H1 (cell line): Measurements from ENCODE around the gene CENPC. TPM values are rescaled to one million over a fixed set of nuclear protein-coding genes. Genes with fewer than 3 reads are reported as not detected.

ENCODE experiments used
- ASH2L ChIP-seq: fragments of 200-600, 300-600 bp; sonication (generic); IDR thresholded peaks from one replicate; pipeline ENCODE4 v1.7.1; 2017; ENCODE audit warnings: low read length
- EZH2 ChIP-seq: fragments of 200-600 bp; sonication (generic); IDR thresholded peaks from 2 replicates; pipeline ENCODE4 v1.7.1; 2012; ENCODE audit warnings: low read depth, mild to moderate bottlenecking, moderate library complexity, low read length, inconsistent platforms; ENCODE audit not compliant: severe bottlenecking
- FOSL1 ChIP-seq: IDR thresholded peaks from 2 replicates; pipeline ENCODE4 v1.6.1; 2011; ENCODE audit warnings: mild to moderate bottlenecking, low read depth, low read length, moderate library complexity; ENCODE audit not compliant: insufficient read depth
- RFX5 ChIP-seq: IDR thresholded peaks from 2 replicates; pipeline ENCODE4 v1.6.1; 2011; ENCODE audit warnings: low read depth, low read length, improper control_type of control experiment, borderline replicate concordance
- polyA plus RNA-seq, 7 experiments: library from polyadenylated mRNA; depleted of rRNA in 3 of 7; stranded (reverse) in 5 of 7; unstranded in 2 of 7; fragments of >200 nt in 5 of 7; fragments of 200-250 nt in 2 of 7; gene quantifications; 1 replicate in 5 of 7; 2 replicates in 1 of 7; 4 replicates in 1 of 7; pipeline versions ENCODE4 v1.2.1 to v1.2.3, GENCODE V29; 2011 to 2013; ENCODE audit warnings: missing spikeins in 2 of 7, mixed read lengths in 2 of 7
- total RNA-seq: library from RNA; stranded (reverse); fragmentation: NEBNext Ultra II Directional; extraction: Animal tissue kit (Norgen Biotek cat#: 25700); gene quantifications from 2 replicates; pipeline ENCODE4 v1.2.1, GENCODE V29; 2021
- TF ChIP-seq, protein P1 (sequence below): IDR thresholded peaks from 2 replicates; pipeline ENCODE4 v1.6.1; 2012; ENCODE audit warnings: low read length, inconsistent platforms
- TF ChIP-seq, protein P2 (sequence below): fragments of 300-600 bp; sonication (generic); IDR thresholded peaks from 2 replicates; pipeline ENCODE4 v1.7.1; 2012; ENCODE audit warnings: low read length, moderate library complexity, mild to moderate bottlenecking, inconsistent platforms; ENCODE audit not compliant: insufficient replicate concordance

CENPC gene
- total and polyA plus RNA-seq, 2 of the 8 experiments (the other 6 are each of a cell fraction or from before 2014, with no cell fraction given): 2.8 to 15.7 TPM

DNA sequence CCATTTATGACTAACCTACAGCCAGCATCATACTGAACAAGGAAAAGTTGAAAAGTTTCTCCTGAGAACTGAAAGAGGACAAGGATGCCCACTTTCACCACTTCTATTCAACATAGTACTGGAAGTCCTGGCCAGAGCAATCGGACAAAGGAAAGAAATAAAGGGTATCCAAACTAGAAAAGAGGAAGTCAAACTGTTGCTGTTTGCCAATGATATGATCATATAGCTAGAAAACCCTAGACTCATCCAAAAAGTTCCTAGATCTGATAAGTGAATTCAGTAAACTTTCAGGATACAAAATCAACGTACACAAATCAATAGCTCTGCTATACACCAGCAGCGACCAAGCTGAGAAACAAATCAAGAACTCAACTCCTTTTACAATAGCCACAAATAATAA is 64.5 kb downstream of the CENPC start (continued):
- no peak for TF ChIP-seq ASH2L
- TF ChIP-seq, protein P1, sequence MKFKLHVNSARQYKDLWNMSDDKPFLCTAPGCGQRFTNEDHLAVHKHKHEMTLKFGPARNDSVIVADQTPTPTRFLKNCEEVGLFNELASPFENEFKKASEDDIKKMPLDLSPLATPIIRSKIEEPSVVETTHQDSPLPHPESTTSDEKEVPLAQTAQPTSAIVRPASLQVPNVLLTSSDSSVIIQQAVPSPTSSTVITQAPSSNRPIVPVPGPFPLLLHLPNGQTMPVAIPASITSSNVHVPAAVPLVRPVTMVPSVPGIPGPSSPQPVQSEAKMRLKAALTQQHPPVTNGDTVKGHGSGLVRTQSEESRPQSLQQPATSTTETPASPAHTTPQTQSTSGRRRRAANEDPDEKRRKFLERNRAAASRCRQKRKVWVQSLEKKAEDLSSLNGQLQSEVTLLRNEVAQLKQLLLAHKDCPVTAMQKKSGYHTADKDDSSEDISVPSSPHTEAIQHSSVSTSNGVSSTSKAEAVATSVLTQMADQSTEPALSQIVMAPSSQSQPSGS: no peak
- no peak for TF ChIP-seq RFX5
- TF ChIP-seq EZH2: no peak
- TF ChIP-seq, protein P2, sequence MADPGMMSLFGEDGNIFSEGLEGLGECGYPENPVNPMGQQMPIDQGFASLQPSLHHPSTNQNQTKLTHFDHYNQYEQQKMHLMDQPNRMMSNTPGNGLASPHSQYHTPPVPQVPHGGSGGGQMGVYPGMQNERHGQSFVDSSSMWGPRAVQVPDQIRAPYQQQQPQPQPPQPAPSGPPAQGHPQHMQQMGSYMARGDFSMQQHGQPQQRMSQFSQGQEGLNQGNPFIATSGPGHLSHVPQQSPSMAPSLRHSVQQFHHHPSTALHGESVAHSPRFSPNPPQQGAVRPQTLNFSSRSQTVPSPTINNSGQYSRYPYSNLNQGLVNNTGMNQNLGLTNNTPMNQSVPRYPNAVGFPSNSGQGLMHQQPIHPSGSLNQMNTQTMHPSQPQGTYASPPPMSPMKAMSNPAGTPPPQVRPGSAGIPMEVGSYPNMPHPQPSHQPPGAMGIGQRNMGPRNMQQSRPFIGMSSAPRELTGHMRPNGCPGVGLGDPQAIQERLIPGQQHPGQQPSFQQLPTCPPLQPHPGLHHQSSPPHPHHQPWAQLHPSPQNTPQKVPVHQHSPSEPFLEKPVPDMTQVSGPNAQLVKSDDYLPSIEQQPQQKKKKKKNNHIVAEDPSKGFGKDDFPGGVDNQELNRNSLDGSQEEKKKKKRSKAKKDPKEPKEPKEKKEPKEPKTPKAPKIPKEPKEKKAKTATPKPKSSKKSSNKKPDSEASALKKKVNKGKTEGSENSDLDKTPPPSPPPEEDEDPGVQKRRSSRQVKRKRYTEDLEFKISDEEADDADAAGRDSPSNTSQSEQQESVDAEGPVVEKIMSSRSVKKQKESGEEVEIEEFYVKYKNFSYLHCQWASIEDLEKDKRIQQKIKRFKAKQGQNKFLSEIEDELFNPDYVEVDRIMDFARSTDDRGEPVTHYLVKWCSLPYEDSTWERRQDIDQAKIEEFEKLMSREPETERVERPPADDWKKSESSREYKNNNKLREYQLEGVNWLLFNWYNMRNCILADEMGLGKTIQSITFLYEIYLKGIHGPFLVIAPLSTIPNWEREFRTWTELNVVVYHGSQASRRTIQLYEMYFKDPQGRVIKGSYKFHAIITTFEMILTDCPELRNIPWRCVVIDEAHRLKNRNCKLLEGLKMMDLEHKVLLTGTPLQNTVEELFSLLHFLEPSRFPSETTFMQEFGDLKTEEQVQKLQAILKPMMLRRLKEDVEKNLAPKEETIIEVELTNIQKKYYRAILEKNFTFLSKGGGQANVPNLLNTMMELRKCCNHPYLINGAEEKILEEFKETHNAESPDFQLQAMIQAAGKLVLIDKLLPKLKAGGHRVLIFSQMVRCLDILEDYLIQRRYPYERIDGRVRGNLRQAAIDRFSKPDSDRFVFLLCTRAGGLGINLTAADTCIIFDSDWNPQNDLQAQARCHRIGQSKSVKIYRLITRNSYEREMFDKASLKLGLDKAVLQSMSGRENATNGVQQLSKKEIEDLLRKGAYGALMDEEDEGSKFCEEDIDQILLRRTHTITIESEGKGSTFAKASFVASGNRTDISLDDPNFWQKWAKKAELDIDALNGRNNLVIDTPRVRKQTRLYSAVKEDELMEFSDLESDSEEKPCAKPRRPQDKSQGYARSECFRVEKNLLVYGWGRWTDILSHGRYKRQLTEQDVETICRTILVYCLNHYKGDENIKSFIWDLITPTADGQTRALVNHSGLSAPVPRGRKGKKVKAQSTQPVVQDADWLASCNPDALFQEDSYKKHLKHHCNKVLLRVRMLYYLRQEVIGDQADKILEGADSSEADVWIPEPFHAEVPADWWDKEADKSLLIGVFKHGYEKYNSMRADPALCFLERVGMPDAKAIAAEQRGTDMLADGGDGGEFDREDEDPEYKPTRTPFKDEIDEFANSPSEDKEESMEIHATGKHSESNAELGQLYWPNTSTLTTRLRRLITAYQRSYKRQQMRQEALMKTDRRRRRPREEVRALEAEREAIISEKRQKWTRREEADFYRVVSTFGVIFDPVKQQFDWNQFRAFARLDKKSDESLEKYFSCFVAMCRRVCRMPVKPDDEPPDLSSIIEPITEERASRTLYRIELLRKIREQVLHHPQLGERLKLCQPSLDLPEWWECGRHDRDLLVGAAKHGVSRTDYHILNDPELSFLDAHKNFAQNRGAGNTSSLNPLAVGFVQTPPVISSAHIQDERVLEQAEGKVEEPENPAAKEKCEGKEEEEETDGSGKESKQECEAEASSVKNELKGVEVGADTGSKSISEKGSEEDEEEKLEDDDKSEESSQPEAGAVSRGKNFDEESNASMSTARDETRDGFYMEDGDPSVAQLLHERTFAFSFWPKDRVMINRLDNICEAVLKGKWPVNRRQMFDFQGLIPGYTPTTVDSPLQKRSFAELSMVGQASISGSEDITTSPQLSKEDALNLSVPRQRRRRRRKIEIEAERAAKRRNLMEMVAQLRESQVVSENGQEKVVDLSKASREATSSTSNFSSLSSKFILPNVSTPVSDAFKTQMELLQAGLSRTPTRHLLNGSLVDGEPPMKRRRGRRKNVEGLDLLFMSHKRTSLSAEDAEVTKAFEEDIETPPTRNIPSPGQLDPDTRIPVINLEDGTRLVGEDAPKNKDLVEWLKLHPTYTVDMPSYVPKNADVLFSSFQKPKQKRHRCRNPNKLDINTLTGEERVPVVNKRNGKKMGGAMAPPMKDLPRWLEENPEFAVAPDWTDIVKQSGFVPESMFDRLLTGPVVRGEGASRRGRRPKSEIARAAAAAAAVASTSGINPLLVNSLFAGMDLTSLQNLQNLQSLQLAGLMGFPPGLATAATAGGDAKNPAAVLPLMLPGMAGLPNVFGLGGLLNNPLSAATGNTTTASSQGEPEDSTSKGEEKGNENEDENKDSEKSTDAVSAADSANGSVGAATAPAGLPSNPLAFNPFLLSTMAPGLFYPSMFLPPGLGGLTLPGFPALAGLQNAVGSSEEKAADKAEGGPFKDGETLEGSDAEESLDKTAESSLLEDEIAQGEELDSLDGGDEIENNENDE: no peak
- TF ChIP-seq FOSL1: no peak
